Colonic mucosa (tissue), 4 donors: ENCODE data around the gene ARVCF. TPM values are rescaled to one million over a fixed set of nuclear protein-coding genes. Genes with fewer than 3 reads are reported as not detected.

Experiments
- DNase-seq: peaks from one replicate; pipeline ENCODE4 v3.0.0-alpha.2; 2020
- H3K27ac ChIP-seq: fragments of 200-600 bp; one replicate; pipeline ENCODE4 v1.8.0; 2021
- H3K27me3 ChIP-seq: fragments of 200-600 bp; one replicate; pipeline ENCODE4 v1.8.0; 2021
- H3K36me3 ChIP-seq: fragments of 200-600 bp; one replicate; pipeline ENCODE4 v1.8.0; 2021
- H3K4me1 ChIP-seq: fragments of 200-600 bp; one replicate; pipeline ENCODE4 v1.8.0; 2021; ENCODE audit warnings: mild to moderate bottlenecking
- H3K4me3 ChIP-seq: fragments of 200-600 bp; one replicate; pipeline ENCODE4 v1.8.0; 2021
- H3K9ac ChIP-seq, 2 donors: one replicate each; pipeline ENCODE4 v1.7.0; 2013; ENCODE audit warnings: control low read depth in 2 of 2, low read depth in 2 of 2, low read length in 2 of 2
- H3K9me3 ChIP-seq: fragments of 200-600 bp; one replicate; pipeline ENCODE4 v1.8.0; 2021
- CTCF ChIP-seq: fragments of 200-600 bp; IDR thresholded peaks from one replicate; pipeline ENCODE4 v1.8.0; 2022; ENCODE audit warnings: antibody characterized with exemption, mild to moderate bottlenecking
- intact Hi-C: fragments of 100-400 bp; cut with DNase I; formaldehyde crosslinking; loops from one replicate; pipeline ENCODE4 v1.14.1; 2022
- total RNA-seq, 2 donors: library from RNA; stranded (reverse); fragmentation: NEBNext Ultra II Directional in 1 of 2; extraction: Animal tissue kit (Norgen Biotek cat#: 25700) in 1 of 2; gene quantifications; one replicate each; pipeline ENCODE4 v1.2.1, GENCODE V29; 2021
- donor health status: healthy.
- donor health status: DM: no; HTN: no; CAD: no.
- donor health status: DM: no; HTN: no; CAD: no.

The ARVCF gene
- total RNA-seq, 2 donors from 2014 or later, result 11.7 to 18.5 TPM

- no peaks in the 10 kb centered on the region for H3K27me3 ChIP-seq
- no peak overlapping the region for H3K27ac ChIP-seq
- H3K4me3 ChIP-seq, result no peak overlapping the region
- no peaks in the 10 kb centered on the region for H3K4me1 ChIP-seq
- H3K9me3 ChIP-seq, result no peaks in the 10 kb centered on the region
- intact Hi-C loops, result loop anchor here (2.0 to 10.0 kb wide), 2 partner anchors 41 to 293 kb away; partner anchors contain the start of gene RTN4R
- no peak overlapping the region for H3K9ac ChIP-seq
- H3K36me3 ChIP-seq, result no peaks in the 10 kb centered on the region
- TF ChIP-seq CTCF, result no peak
- DNase-seq, result no peak
Measured at GRCh38 chr22:19971276-19972124, 45.1 kb downstream of the ARVCF start.

- H3K9ac ChIP-seq, result peak overlapping the region; percentile 19 to 35
- intact Hi-C loops, result loop anchor here (2.0 to 10.0 kb wide), 2 partner anchors 42 to 294 kb away; partner anchors contain the start of gene RTN4R
- DNase-seq, result peak; percentile 69
Measured at GRCh38 chr22:19970479-19971275, 45.9 kb downstream of the ARVCF start.

DNA sequence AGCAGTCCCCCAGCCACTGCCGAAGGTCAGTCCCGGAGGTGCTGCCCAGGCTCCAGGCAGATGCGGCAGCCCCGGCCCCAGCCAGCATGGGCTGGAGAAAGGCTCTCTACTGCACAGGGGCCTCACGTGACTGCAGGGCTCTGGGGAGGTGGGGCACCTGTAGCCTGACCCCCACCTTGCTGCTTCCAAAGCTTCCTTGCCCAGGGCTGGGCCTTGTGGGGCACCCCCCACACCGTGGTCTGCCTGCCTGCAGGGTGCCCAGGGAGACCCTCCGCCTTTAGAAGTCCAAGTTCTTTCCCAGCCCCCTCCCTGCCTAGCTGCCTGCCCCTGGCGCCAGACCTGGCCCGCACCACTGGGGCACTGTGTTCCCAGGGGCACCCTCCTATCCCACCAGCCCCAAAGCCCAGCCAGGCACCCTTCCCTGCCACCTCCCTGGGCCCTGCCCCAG is 46.6 kb downstream of the ARVCF start:
- Histone ChIP-seq H3K4me1 (no peaks in the 10 kb centered on the region), H3K27me3 (no peaks in the 10 kb centered on the region), H3K4me3 (no peak overlapping the region), H3K27ac (no peak overlapping the region), H3K9me3 (no peaks in the 10 kb centered on the region), H3K36me3 (no peaks in the 10 kb centered on the region), H3K9ac (no peak overlapping the region)
- TF ChIP-seq CTCF, result no peak
- no peak for DNase-seq
- intact Hi-C loops, result loop anchor here (2.0 to 10.0 kb wide), 2 partner anchors 43 to 295 kb away; partner anchors contain the start of gene RTN4R

More at GRCh38 chr22:19970479-19971275, 45.9 kb downstream of the ARVCF start:
- no peak overlapping the region for H3K27ac ChIP-seq
- no peaks in the 10 kb centered on the region for H3K4me1 ChIP-seq
- H3K27me3 ChIP-seq, result no peaks in the 10 kb centered on the region
- H3K36me3 ChIP-seq, result no peaks in the 10 kb centered on the region
- no peaks in the 10 kb centered on the region for H3K9me3 ChIP-seq
- peak; percentile 94 for TF ChIP-seq CTCF
- H3K4me3 ChIP-seq, result no peak overlapping the region

DNA sequence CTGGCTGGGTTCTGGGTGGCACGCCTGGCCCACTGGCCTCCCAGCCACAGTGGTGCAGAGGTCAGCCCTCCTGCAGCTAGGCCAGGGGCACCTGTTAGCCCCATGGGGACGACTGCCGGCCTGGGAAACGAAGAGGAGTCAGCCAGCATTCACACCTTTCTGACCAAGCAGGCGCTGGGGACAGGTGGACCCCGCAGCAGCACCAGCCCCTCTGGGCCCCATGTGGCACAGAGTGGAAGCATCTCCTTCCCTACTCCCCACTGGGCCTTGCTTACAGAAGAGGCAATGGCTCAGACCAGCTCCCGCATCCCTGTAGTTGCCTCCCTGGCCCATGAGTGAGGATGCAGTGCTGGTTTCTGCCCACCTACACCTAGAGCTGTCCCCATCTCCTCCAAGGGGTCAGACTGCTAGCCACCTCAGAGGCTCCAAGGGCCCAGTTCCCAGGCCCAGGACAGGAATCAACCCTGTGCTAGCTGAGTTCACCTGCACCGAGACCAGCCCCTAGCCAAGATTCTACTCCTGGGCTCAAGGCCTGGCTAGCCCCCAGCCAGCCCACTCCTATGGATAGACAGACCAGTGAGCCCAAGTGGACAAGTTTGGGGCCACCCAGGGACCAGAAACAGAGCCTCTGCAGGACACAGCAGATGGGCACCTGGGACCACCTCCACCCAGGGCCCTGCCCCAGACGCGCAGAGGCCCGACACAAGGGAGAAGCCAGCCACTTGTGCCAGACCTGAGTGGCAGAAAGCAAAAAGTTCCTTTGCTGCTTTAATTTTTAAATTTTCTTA is 47.3 kb downstream of the ARVCF start:
- Histone ChIP-seq H3K9ac (no peak overlapping the region), H3K27me3 (no peaks in the 10 kb centered on the region), H3K4me3 (no peak overlapping the region), H3K9me3 (no peaks in the 10 kb centered on the region), H3K36me3 (no peaks in the 10 kb centered on the region), H3K27ac (no peak overlapping the region), H3K4me1 (no peaks in the 10 kb centered on the region)
- no peak for DNase-seq
- TF ChIP-seq CTCF, result no peak
- intact Hi-C loops, result loop anchor here (10.0 kb wide), 1 partner anchor 145 kb away; the partner anchor contains the start of genes RANBP1 and TRMT2A
